Endothelial cell of umbilical vein (primary cell): ENCODE data around the gene ZNRF3. TPM values are rescaled to one million over a fixed set of nuclear protein-coding genes. Genes with fewer than 3 reads are reported as not detected.

Source experiments
- BruUV-seq: library from RNA; stranded (reverse); fragments of 400-500 nt; replicated peaks from 2 replicates; lab custom pipeline; 2021; lab: Mats Ljungman, UMichigan
- CTCF ChIA-PET: fragments of 300-600, 350-600 bp; sonication (Branson Sonifier 250); formaldehyde crosslinking; loops from one replicate; lab custom pipeline; 2021; ENCODE audit warnings: antibody characterized with exemption, inconsistent platforms; lab: Charles Lee
- POLR2A ChIA-PET: fragments of 300-600, 350-600 bp; sonication (Branson Sonifier 250); formaldehyde crosslinking; loops from one replicate; lab custom pipeline; 2021; ENCODE audit warnings: antibody characterized with exemption, inconsistent platforms; lab: Charles Lee
- DNase-seq: peaks from one replicate; pipeline ENCODE4 v3.0.0-alpha.2; 2011; ENCODE audit warnings: low read depth, low spot score
- FAIRE-seq: peaks from 2 replicates; lab custom pipeline; 2011; peaks lifted over from hg19 to GRCh38; lab: Jason Lieb, UNC
- H2AFZ ChIP-seq: 2 replicates; pipeline ENCODE4 v1.6.0; 2012; ENCODE audit warnings: low read depth, low read length, control low read depth, inconsistent platforms
- H3K27ac ChIP-seq: 2 replicates; pipeline ENCODE4 v1.5.1; 2011; ENCODE audit warnings: low read depth, mild to moderate bottlenecking, control low read depth, low read length, moderate library complexity; ENCODE audit not compliant: insufficient read depth
- H3K27me3 ChIP-seq, 2 experiments: 2 replicates each; pipeline versions ENCODE4 v1.6.0 to v1.6.1; 2011; ENCODE audit warnings: low read length in 2 of 2, mixed read lengths in 1 of 2; ENCODE audit not compliant: control insufficient read depth in 2 of 2, insufficient read depth in 2 of 2
- H3K36me3 ChIP-seq, 2 experiments: 2 replicates in 1 of 2; 3 replicates in 1 of 2; pipeline ENCODE4 v1.5.1; 2011; ENCODE audit warnings: low read length in 2 of 2, mild to moderate bottlenecking in 1 of 2, moderate library complexity in 1 of 2; ENCODE audit not compliant: control insufficient read depth in 2 of 2, insufficient read depth in 2 of 2; ENCODE audit errors: extremely low read depth in 1 of 2
- H3K4me1 ChIP-seq: 3 replicates; pipeline ENCODE4 v1.5.1; 2011; ENCODE audit warnings: mild to moderate bottlenecking, low read length; ENCODE audit not compliant: control insufficient read depth, insufficient read depth; ENCODE audit errors: extremely low read depth
- H3K4me2 ChIP-seq: 2 replicates; pipeline ENCODE4 v1.6.1; 2011; ENCODE audit warnings: low read length, control low read depth, mixed read lengths; ENCODE audit not compliant: insufficient read depth
- H3K4me3 ChIP-seq, 3 experiments: fragments of 200-600 bp in 1 of 3; sonication (generic), shearing (Covaris generic) in 1 of 3; replicated peaks in 1 of 3; 2 replicates each; pipeline ENCODE4 v1.5.1; 2011 to 2016; ENCODE audit warnings: control low read depth in 3 of 3, low read length in 3 of 3, mild to moderate bottlenecking in 2 of 3, inconsistent platforms in 1 of 3, low read depth in 1 of 3, moderate library complexity in 1 of 3; ENCODE audit not compliant: insufficient read depth in 1 of 3
- H3K79me2 ChIP-seq: 2 replicates; pipeline ENCODE4 v1.6.0; 2012; ENCODE audit warnings: low read length, inconsistent platforms; ENCODE audit not compliant: control insufficient read depth, insufficient read depth
- H3K9ac ChIP-seq: replicated peaks from 2 replicates; pipeline ENCODE3; 2011; ENCODE audit warnings: low read length, control low read depth; ENCODE audit not compliant: insufficient read depth; ENCODE audit errors: extremely low read depth
- H3K9me1 ChIP-seq: replicated peaks from 3 replicates; pipeline ENCODE4 v1.6.0; 2011; ENCODE audit warnings: mild to moderate bottlenecking, low read length; ENCODE audit not compliant: control insufficient read depth, insufficient read depth; ENCODE audit errors: extremely low read depth
- H3K9me3 ChIP-seq: replicated peaks from 2 replicates; pipeline ENCODE4 v1.5.1; 2012; ENCODE audit warnings: low read length, inconsistent platforms; ENCODE audit not compliant: control insufficient read depth, insufficient read depth
- H4K20me1 ChIP-seq: replicated peaks from 2 replicates; pipeline ENCODE3; 2011; ENCODE audit warnings: mild to moderate bottlenecking, low read length; ENCODE audit not compliant: control insufficient read depth, insufficient read depth; ENCODE audit errors: extremely low read depth
- CTCF ChIP-seq, 2 donors: IDR thresholded peaks; 1 replicate in 1 of 2; 2 replicates in 1 of 2; pipeline ENCODE4 v1.5.1; 2011; ENCODE audit warnings: low read length in 2 of 2, mild to moderate bottlenecking in 2 of 2, moderate library complexity in 2 of 2, control low read depth in 1 of 2, inconsistent platforms in 1 of 2, low read depth in 1 of 2; ENCODE audit not compliant: insufficient read depth in 1 of 2; ENCODE audit errors: extremely low read depth in 1 of 2
- EZH2 ChIP-seq: IDR thresholded peaks from 2 replicates; pipeline ENCODE4 v1.6.1; 2012; ENCODE audit warnings: borderline replicate concordance, low read depth, mild to moderate bottlenecking, moderate library complexity, low read length, inconsistent platforms; ENCODE audit not compliant: severe bottlenecking
- FOS ChIP-seq: IDR thresholded peaks from 2 replicates; pipeline ENCODE4 v1.6.1; 2011; ENCODE audit warnings: mild to moderate bottlenecking, low read length, moderate library complexity, borderline replicate concordance; ENCODE audit not compliant: insufficient read depth
- GATA2 ChIP-seq: IDR thresholded peaks from 2 replicates; pipeline ENCODE4 v1.7.0; 2011; ENCODE audit warnings: low read depth, mild to moderate bottlenecking, moderate library complexity, mixed read lengths, low read length; ENCODE audit not compliant: insufficient read length, insufficient read depth
- JUN ChIP-seq: IDR thresholded peaks from 2 replicates; pipeline ENCODE4 v1.6.1; 2011; ENCODE audit warnings: borderline replicate concordance, low read depth; ENCODE audit not compliant: insufficient read length, insufficient read depth
- MAX ChIP-seq: IDR thresholded peaks from 2 replicates; pipeline ENCODE4 v1.6.1; 2011; ENCODE audit not compliant: insufficient read depth, insufficient read length
- MYC ChIP-seq: IDR thresholded peaks from one replicate; pipeline ENCODE4 v1.6.1; 2011; ENCODE audit warnings: mild to moderate bottlenecking, low read depth, low read length
- POLR2A ChIP-seq: IDR thresholded peaks from 2 replicates; pipeline ENCODE4 v1.6.1; 2012; ENCODE audit warnings: low read depth, mild to moderate bottlenecking, control low read depth, low read length
- POLR2AphosphoS5 ChIP-seq: IDR thresholded peaks from 2 replicates; pipeline ENCODE4 v1.6.1; 2012; ENCODE audit warnings: low read depth, mild to moderate bottlenecking, control low read depth, low read length, moderate library complexity; ENCODE audit not compliant: insufficient read depth
- dilution Hi-C: fragments of 300-500 bp; cut with MboI; formaldehyde crosslinking; loops from one replicate; pipeline ENCODE4 v1.15.0; 2019; ENCODE audit warnings: low sequenced_read_pairs; ENCODE audit not compliant: extremely low pct_ligation_motif_present
- intact Hi-C: fragments of 100-400 bp; cut with micrococcal nuclease; formaldehyde crosslinking; loops from one replicate; pipeline ENCODE4 v1.10.0; 2022
- polyA plus RNA-seq, 4 experiments: library from polyadenylated mRNA; depleted of rRNA in 3 of 4; stranded (reverse) in 3 of 4; unstranded in 1 of 4; fragments of >200 nt; gene quantifications; 2 replicates each; pipeline versions ENCODE4 v1.2.1 to v1.2.3, GENCODE V29; 2011 to 2012; ENCODE audit warnings: missing spikeins in 1 of 4
- total RNA-seq: library from RNA; stranded (reverse); gene quantifications from 2 replicates; pipeline ENCODE4 v1.2.3, GENCODE V29; 2021

Gene ZNRF3
- total and polyA plus RNA-seq, 2 donors (not counting 3 experiments of a cell fraction or from before 2014, with no cell fraction given), result 2.7 to 5.2 TPM

GRCh38 chr22:29026579-29026978, 143.2 kb downstream of the ZNRF3 start:
- Histone ChIP-seq H3K9ac (no peak overlapping the region), H3K9me1 (no peaks in the 10 kb centered on the region), H3K79me2 (no peaks in the 10 kb centered on the region), H3K27ac (no peak overlapping the region), H3K4me1 (peaks cover 27% of the 10 kb centered on the region), H2AFZ (no peak overlapping the region), H3K9me3 (no peaks in the 10 kb centered on the region), H3K27me3 (no peaks in the 10 kb centered on the region), H3K4me3 (no peak overlapping the region), H4K20me1 (no peaks in the 10 kb centered on the region), H3K36me3 (no peaks in the 10 kb centered on the region), H3K4me2 (no peak overlapping the region)
- no peak for DNase-seq
- intact Hi-C loops, result no loop called here
- BruUV-seq, result no TSS peak
- dilution Hi-C loops, result no loop called here
- FAIRE-seq, result no peak
- CTCF ChIA-PET, result interaction anchor here (3.8 kb wide), 1 partner anchor 14 kb away, joined by 21 read pairs; no protein-coding TSS in a partner anchor
- TF ChIP-seq MAX, result no peak
- no peak for TF ChIP-seq JUN
- TF ChIP-seq FOS, result no peak
- no peak for TF ChIP-seq POLR2AphosphoS5
- no peak for TF ChIP-seq EZH2
- no peak for TF ChIP-seq MYC
- TF ChIP-seq CTCF (IDR thresholded peaks at IDR 0.05; ENCODE audit: extremely low read depth in 1 of 2, insufficient read depth in 1 of 2, low read depth in 1 of 2, low read length in 2 of 2), result no peak
- no peak for TF ChIP-seq POLR2A
- no peak for TF ChIP-seq GATA2
- POLR2A ChIA-PET, result no interaction called here
